HFFc6 (cell line): ENCODE results near the gene SPATC1L. TPM values are rescaled to one million over a fixed set of nuclear protein-coding genes. Genes with fewer than 3 reads are reported as not detected.

Experiments
- DNase-seq: peaks from one replicate; pipeline ENCODE4 v3.0.0-alpha.2; 2018
- H3K27ac Mint-ChIP-seq: 2 replicates; pipeline ENCODE4 v1.8.0; 2020; ENCODE audit warnings: mild to moderate bottlenecking, mixed read lengths
- H3K27me3 Mint-ChIP-seq: 2 replicates; pipeline ENCODE4 v1.8.0; 2021; ENCODE audit warnings: mild to moderate bottlenecking, moderate library complexity, mixed read lengths; ENCODE audit not compliant: insufficient read depth
- H3K36me3 Mint-ChIP-seq: 2 replicates; pipeline ENCODE4 v1.8.0; 2021; ENCODE audit warnings: low read depth, mixed read lengths
- H3K4me1 Mint-ChIP-seq: 2 replicates; pipeline ENCODE4 v1.8.0; 2020; ENCODE audit warnings: low read depth, mixed read lengths
- H3K4me3 Mint-ChIP-seq: 2 replicates; pipeline ENCODE4 v1.8.0; 2020; ENCODE audit warnings: mild to moderate bottlenecking, moderate library complexity, mixed read lengths
- H3K9me3 Mint-ChIP-seq: 2 replicates; pipeline ENCODE4 v1.8.0; 2020; ENCODE audit warnings: mild to moderate bottlenecking, mixed read lengths
- total RNA-seq, 6 experiments: library from RNA; stranded (reverse); fragmentation: NEBNext Ultra II Directional; extraction: Animal tissue kit (Norgen Biotek cat#: 25700); gene quantifications; 2 replicates in 1 of 6; 3 replicates in 5 of 6; pipeline ENCODE4 v1.2.3, GENCODE V29; 2021
- TF ChIP-seq, protein P1 (sequence below): fragments of 200-600 bp; sonication (generic); IDR thresholded peaks from 2 replicates; pipeline ENCODE4 v1.5.0; 2021; ENCODE audit warnings: antibody characterized with exemption, mild to moderate bottlenecking

Gene SPATC1L
- total RNA-seq, 6 experiments from 2014 or later, result 11.3 to 14.7 (median 13.1) TPM

DNA sequence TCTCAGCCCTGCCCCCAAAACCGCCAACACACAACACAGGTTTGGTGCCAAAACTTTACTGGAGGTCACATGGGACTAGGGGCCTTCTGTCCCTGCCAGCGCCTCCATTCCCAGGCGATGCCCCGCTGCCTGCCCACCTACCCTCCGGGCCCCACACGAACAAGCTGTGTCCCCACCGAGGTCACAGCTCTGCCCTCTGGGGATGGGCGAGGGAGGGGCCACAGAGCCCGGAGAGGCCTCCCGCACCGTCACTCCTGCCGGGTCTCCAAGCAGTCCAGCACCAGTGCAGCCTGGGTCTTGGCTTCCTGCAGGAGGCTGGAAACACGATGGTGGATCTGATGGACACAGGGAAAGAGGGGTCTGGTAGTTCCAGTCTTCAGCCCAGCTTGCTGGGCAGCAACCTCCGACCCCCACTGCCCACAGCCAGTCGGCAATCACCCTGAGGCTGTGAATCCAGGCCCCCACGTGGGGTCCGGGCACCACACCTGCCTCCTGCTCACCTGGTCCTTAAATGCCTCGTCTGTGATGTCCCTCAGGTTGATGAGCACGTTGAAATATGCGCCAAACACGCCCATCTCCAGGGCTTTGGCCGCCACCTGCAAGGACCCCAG is 47.4 kb downstream of the SPATC1L start:
- H3K4me1 Mint-ChIP-seq, result no peaks in the 10 kb centered on the region
- peaks cover 7% of the 10 kb centered on the region; the same call in 1 of the 2 replicates for H3K9me3 Mint-ChIP-seq
- H3K36me3 Mint-ChIP-seq, result peaks cover 5% of the 10 kb centered on the region; the same call in 1 of the 2 replicates
- TF ChIP-seq, protein P1, sequence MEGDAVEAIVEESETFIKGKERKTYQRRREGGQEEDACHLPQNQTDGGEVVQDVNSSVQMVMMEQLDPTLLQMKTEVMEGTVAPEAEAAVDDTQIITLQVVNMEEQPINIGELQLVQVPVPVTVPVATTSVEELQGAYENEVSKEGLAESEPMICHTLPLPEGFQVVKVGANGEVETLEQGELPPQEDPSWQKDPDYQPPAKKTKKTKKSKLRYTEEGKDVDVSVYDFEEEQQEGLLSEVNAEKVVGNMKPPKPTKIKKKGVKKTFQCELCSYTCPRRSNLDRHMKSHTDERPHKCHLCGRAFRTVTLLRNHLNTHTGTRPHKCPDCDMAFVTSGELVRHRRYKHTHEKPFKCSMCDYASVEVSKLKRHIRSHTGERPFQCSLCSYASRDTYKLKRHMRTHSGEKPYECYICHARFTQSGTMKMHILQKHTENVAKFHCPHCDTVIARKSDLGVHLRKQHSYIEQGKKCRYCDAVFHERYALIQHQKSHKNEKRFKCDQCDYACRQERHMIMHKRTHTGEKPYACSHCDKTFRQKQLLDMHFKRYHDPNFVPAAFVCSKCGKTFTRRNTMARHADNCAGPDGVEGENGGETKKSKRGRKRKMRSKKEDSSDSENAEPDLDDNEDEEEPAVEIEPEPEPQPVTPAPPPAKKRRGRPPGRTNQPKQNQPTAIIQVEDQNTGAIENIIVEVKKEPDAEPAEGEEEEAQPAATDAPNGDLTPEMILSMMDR, result no peak
- no peak overlapping the region for H3K4me3 Mint-ChIP-seq
- peaks cover 9% of the 10 kb centered on the region for H3K27me3 Mint-ChIP-seq
- no peak overlapping the region for H3K27ac Mint-ChIP-seq
- no peak for DNase-seq

DNA sequence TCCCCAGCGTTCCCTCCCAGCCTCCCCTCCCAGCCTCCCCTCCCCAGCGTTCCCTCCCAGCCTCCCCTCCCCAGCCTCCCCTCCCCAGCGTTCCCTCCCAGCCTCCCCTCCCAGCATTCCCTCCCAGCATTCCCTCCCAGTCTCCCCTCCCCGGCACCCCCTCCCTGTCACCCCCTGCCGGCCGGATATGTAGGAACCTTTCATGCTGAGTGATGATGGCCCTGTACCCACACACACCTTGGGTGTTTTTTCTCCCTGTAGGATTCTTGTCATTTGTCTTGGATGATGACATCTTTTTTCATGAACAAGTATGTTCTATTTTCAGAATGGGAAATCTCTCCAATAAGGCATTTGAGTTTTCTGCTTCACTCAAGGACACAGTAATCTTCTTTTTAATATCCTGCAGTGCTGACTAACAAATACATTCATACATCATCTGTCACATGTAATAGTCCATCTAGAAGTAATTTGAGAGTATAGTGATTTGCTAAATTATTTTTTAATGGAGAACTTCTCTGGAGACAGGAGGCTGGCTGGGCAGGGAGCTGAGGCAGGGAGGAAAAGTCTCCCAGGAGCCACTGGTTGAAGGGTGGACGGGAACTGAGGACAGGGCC is 48.4 kb downstream of the SPATC1L start:
- H3K9me3 Mint-ChIP-seq, result peaks cover 7% of the 10 kb centered on the region; the same call in 1 of the 2 replicates
- H3K27ac Mint-ChIP-seq, result no peak overlapping the region
- no peaks in the 10 kb centered on the region for H3K4me1 Mint-ChIP-seq
- H3K4me3 Mint-ChIP-seq, result no peak overlapping the region
- TF ChIP-seq, protein P1, result no peak
- peaks cover 5% of the 10 kb centered on the region; the same call in 1 of the 2 replicates for H3K36me3 Mint-ChIP-seq
- H3K27me3 Mint-ChIP-seq, result peaks cover 9% of the 10 kb centered on the region
- DNase-seq, result no peak

DNA sequence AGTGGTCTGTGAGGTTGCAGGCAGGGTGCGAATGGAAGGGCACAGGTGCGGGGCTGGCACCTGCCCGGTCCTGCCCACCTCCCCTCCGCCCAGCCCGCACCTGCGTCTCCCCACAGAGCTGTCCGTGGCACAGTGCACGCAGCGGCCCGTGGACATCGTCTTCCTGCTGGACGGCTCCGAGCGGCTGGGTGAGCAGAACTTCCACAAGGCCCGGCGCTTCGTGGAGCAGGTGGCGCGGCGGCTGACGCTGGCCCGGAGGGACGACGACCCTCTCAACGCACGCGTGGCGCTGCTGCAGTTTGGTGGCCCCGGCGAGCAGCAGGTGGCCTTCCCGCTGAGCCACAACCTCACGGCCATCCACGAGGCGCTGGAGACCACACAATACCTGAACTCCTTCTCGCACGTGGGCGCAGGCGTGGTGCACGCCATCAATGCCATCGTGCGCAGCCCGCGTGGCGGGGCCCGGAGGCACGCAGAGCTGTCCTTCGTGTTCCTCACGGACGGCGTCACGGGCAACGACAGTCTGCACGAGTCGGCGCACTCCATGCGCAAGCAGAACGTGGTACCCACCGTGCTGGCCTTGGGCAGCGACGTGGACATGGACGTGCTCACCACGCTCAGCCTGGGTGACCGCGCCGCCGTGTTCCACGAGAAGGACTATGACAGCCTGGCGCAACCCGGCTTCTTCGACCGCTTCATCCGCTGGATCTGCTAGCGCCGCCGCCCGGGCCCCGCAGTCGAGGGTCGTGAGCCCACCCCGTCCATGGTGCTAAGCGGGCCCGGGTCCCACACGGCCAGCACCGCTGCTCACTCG is 52.2 kb downstream of the SPATC1L start:
- Mint-ChIP-seq H3K36me3 (peaks cover 30% of the 10 kb centered on the region), H3K9me3 (peaks cover 7% of the 10 kb centered on the region; the same call in 1 of the 2 replicates), H3K4me3 (no peak overlapping the region), H3K4me1 (no peaks in the 10 kb centered on the region), H3K27me3 (peaks cover 8% of the 10 kb centered on the region), H3K27ac (no peak overlapping the region)
- DNase-seq, result no peak
- TF ChIP-seq, protein P1, result no peak

GRCh38 chr21:46131588-46131837 is 52.7 kb downstream of the SPATC1L start:
- DNase-seq, result no peak
- TF ChIP-seq, protein P1, result no peak
- no peak overlapping the region for H3K4me3 Mint-ChIP-seq
- no peak overlapping the region for H3K27ac Mint-ChIP-seq
- peaks cover 8% of the 10 kb centered on the region for H3K27me3 Mint-ChIP-seq
- H3K4me1 Mint-ChIP-seq, result no peaks in the 10 kb centered on the region
- H3K9me3 Mint-ChIP-seq, result peaks cover 7% of the 10 kb centered on the region; the same call in 1 of the 2 replicates
- H3K36me3 Mint-ChIP-seq, result peaks cover 30% of the 10 kb centered on the region

GRCh38 chr21:46130831-46131587 is 53.2 kb downstream of the SPATC1L start:
- Mint-ChIP-seq H3K4me3 (no peak overlapping the region), H3K4me1 (no peaks in the 10 kb centered on the region), H3K27me3 (peaks cover 8% of the 10 kb centered on the region), H3K36me3 (peaks cover 30% of the 10 kb centered on the region), H3K9me3 (peaks cover 7% of the 10 kb centered on the region; the same call in 1 of the 2 replicates), H3K27ac (no peak overlapping the region)
- DNase-seq, result no peak
- TF ChIP-seq, protein P1, result no peak
